Muscle layer of duodenum (tissue), 2 donors: ENCODE data around the gene DHODH.

Experiments
- H3K27ac ChIP-seq: one replicate; pipeline ENCODE4 v1.7.0; 2013; ENCODE audit warnings: mild to moderate bottlenecking, low read length
- H3K27me3 ChIP-seq: one replicate; pipeline ENCODE4 v1.7.0; 2013; ENCODE audit warnings: low read depth, mild to moderate bottlenecking, control low read depth, low read length
- H3K36me3 ChIP-seq, 2 donors: one replicate each; pipeline ENCODE4 v1.7.0; 2013; ENCODE audit warnings: low read length in 2 of 2, control low read depth in 1 of 2, mild to moderate bottlenecking in 1 of 2; ENCODE audit not compliant: insufficient read depth in 2 of 2, control insufficient read depth in 1 of 2
- H3K4me1 ChIP-seq, 2 donors: one replicate each; pipeline ENCODE4 v1.7.0; 2013; ENCODE audit warnings: low read length in 2 of 2, mild to moderate bottlenecking in 2 of 2, control low read depth in 1 of 2, moderate library complexity in 1 of 2; ENCODE audit not compliant: insufficient read depth in 2 of 2, control insufficient read depth in 1 of 2
- H3K4me3 ChIP-seq, 2 donors: one replicate each; pipeline ENCODE4 v1.7.0; 2013; ENCODE audit warnings: low read length in 2 of 2, low read depth in 1 of 2, mild to moderate bottlenecking in 1 of 2
- H3K9me3 ChIP-seq, 2 donors: one replicate each; pipeline ENCODE4 v1.7.0; 2013; ENCODE audit warnings: low read length in 2 of 2, control low read depth in 1 of 2, mild to moderate bottlenecking in 1 of 2; ENCODE audit not compliant: control insufficient read depth in 1 of 2
- donor health status: healthy.

DHODH gene

DNA sequence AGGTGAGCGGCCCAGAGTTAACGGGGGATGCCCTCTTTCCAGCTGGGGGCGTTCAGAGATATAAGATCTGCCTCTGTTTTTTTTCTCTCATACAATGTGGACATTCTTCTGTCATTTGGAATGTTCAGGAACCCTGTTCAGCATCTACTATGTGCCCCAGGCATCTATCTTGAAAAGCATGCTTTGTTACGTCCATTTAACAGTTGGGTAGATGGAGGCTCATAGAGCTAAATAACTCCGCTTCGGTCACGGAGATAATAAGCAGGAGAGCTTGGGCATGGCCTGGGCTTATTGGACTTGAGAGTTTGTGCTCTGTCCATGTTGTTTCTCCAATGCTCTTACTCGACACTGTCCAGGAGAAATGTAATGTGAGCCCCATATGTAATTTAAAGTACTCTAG is 6.1 kb downstream of the DHODH start:
- H3K27me3 ChIP-seq = no peaks in the 10 kb centered on the region
- H3K36me3 ChIP-seq = peaks cover 15 to 31% of the 10 kb centered on the region in 2 donors
- H3K27ac ChIP-seq = peak overlapping the region; percentile 1
- H3K4me3 ChIP-seq = no peak overlapping the region
- no peaks in the 10 kb centered on the region for H3K9me3 ChIP-seq
- no peaks in the 10 kb centered on the region for H3K4me1 ChIP-seq

- Histone ChIP-seq H3K4me1 (no peaks in the 10 kb centered on the region), H3K9me3 (no peaks in the 10 kb centered on the region), H3K27ac (no peak overlapping the region), H3K27me3 (no peaks in the 10 kb centered on the region), H3K4me3 (no peak overlapping the region), H3K36me3 (peaks cover 15 to 31% of the 10 kb centered on the region in 2 donors)
These were observed 6.6 kb downstream of the DHODH start for GRCh38 chr16:72015124-72015523.

DNA sequence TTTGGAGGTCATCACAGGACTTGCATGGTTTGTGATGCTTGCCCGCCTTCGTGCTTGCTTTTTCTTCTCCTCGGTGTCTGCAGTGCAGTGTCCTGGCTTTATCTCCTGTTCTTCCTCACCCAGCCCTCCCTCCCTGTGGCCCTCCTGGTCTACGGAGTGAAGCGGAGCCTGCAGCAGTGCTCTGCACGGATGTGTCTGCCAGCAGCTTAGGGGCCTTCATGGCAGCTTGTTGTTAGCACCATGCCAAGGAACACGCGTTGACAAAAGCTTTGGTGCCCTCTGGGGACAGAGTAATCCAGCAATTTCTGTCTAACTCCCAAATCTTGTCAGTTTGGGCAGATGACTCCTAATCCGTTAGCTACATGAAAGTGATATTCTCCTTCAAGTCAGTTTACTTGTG is 9.9 kb downstream of the DHODH start:
- Histone ChIP-seq H3K4me3 (no peak overlapping the region), H3K9me3 (no peaks in the 10 kb centered on the region), H3K27ac (no peak overlapping the region), H3K27me3 (no peaks in the 10 kb centered on the region), H3K4me1 (no peaks in the 10 kb centered on the region), H3K36me3 (peaks cover 22 to 44% of the 10 kb centered on the region in 2 donors)

- no peak overlapping the region for H3K27ac ChIP-seq
- H3K4me1 ChIP-seq = no peaks in the 10 kb centered on the region
- no peak overlapping the region for H3K4me3 ChIP-seq
- H3K36me3 ChIP-seq = peaks cover 21 to 59% of the 10 kb centered on the region in 2 donors
- no peaks in the 10 kb centered on the region for H3K9me3 ChIP-seq
- no peaks in the 10 kb centered on the region for H3K27me3 ChIP-seq
These were observed 12.5 kb downstream of the DHODH start for GRCh38 chr16:72021043-72021442.

DNA sequence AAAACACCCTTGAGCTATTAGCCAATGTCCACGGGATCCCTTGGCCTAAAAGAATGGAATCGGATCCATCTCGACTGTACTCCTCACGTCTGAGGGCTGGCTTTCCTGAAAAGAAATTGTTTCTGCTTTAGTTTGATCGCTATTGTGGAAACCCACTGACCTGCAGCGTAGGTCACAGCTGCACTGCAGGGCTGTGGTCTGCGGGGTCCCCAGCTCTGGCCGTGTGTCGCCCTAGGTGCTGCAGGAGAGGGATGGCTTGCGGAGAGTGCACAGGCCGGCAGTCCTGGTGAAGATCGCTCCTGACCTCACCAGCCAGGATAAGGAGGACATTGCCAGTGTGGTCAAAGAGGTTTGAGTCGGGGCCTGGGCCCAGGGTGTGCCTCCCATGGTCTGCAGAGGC is 13.6 kb downstream of the DHODH start:
- Histone ChIP-seq H3K27ac (no peak overlapping the region), H3K4me1 (no peaks in the 10 kb centered on the region), H3K4me3 (no peak overlapping the region), H3K27me3 (no peaks in the 10 kb centered on the region), H3K9me3 (no peaks in the 10 kb centered on the region), H3K36me3 (peaks cover 17 to 59% of the 10 kb centered on the region in 2 donors)

GRCh38 chr16:72023962-72024361 is 15.4 kb downstream of the DHODH start:
- no peak overlapping the region for H3K4me3 ChIP-seq
- H3K27ac ChIP-seq = no peak overlapping the region
- H3K27me3 ChIP-seq = no peaks in the 10 kb centered on the region
- no peaks in the 10 kb centered on the region for H3K9me3 ChIP-seq
- H3K36me3 ChIP-seq = peaks cover 7 to 65% of the 10 kb centered on the region in 2 donors
- no peaks in the 10 kb centered on the region for H3K4me1 ChIP-seq

GRCh38 chr16:72024862-72025382 is 16.4 kb downstream of the DHODH start:
- H3K36me3 ChIP-seq = peaks cover 0 to 65% of the 10 kb centered on the region in 2 donors
- H3K27me3 ChIP-seq = no peaks in the 10 kb centered on the region

DNA sequence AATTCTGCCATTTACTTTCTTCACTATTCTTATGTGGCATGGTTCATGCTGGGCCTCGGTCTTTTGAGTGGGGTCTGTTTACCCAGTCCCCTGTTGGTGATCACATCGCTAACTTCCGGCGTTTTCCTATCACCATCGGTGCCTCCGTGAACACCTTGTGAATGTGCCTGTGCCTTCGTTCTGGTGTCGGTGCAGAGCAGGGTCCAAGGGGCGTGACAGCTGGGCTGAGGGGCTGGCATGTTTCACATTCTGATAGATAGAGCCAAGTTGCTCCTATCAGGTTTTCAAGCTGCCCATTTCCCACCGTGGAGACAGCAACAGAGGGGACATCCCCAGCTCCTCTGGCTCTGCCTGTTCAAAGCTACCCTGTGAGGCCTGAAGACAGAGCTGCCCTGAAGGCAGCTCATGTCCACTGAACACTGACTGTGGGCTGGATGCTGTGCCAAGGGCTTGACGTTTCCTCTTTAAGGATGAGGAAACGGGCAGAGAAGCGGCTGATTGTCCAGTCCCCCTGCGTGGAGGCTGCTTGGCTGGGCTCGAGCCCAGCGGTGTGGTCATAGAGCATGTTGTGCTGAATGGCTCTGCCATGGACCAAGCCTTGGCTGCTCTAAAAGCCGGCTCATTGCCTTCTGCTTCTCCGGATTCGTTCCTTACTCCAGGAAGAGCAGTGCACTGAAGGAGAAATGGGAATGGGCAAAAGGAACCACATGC is 17.0 kb downstream of the DHODH start:
- Histone ChIP-seq H3K36me3 (peaks cover 0 to 63% of the 10 kb centered on the region in 2 donors), H3K27ac (no peak overlapping the region), H3K4me1 (no peaks in the 10 kb centered on the region)

More at GRCh38 chr16:72024862-72025382, 16.4 kb downstream of the DHODH start:
- no peak overlapping the region for H3K4me3 ChIP-seq
- no peaks in the 10 kb centered on the region for H3K4me1 ChIP-seq
- H3K9me3 ChIP-seq = no peaks in the 10 kb centered on the region
- H3K27ac ChIP-seq = no peak overlapping the region

GRCh38 chr16:72027669-72028378 is 19.3 kb downstream of the DHODH start:
- H3K4me3 ChIP-seq = no peak overlapping the region
- peaks cover 0 to 42% of the 10 kb centered on the region in 2 donors for H3K36me3 ChIP-seq
- no peak overlapping the region for H3K27ac ChIP-seq
- H3K4me1 ChIP-seq = no peaks in the 10 kb centered on the region
- no peaks in the 10 kb centered on the region for H3K27me3 ChIP-seq
- no peaks in the 10 kb centered on the region for H3K9me3 ChIP-seq

More for the DNA sequence above, 17.0 kb downstream of the DHODH start:
- H3K9me3 ChIP-seq = no peaks in the 10 kb centered on the region
- H3K4me3 ChIP-seq = no peak overlapping the region
- no peaks in the 10 kb centered on the region for H3K27me3 ChIP-seq

- H3K4me3 ChIP-seq = no peak overlapping the region
- no peaks in the 10 kb centered on the region for H3K27me3 ChIP-seq
- no peaks in the 10 kb centered on the region for H3K9me3 ChIP-seq
- H3K27ac ChIP-seq = no peak overlapping the region
- H3K36me3 ChIP-seq = peaks cover 0 to 27% of the 10 kb centered on the region in 2 donors
- H3K4me1 ChIP-seq = no peaks in the 10 kb centered on the region
These were observed 21.2 kb downstream of the DHODH start for GRCh38 chr16:72029567-72030271.

DNA sequence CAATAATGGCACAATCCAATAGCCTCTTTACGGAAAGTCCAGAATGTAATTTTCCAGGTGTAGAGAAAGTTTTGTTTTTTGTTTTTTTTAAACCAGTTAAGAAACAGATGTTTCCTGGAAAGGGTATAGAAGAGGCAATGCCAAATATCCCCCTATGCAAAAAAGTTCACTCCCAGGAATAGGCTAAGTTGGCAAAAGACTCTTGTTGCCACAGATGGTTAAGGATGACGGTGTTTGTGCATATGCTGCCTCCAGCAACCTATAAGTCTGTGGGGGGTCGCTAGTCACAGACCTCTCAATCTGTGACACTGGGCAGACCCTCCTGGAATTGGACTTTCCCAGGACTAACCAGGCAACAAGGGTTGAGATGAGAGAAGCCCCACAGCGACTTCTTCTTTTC is 24.9 kb downstream of the DHODH start:
- Histone ChIP-seq H3K4me1 (no peaks in the 10 kb centered on the region), H3K27me3 (no peaks in the 10 kb centered on the region), H3K36me3 (peaks cover 0 to 2% of the 10 kb centered on the region in 2 donors), H3K4me3 (no peak overlapping the region), H3K9me3 (no peaks in the 10 kb centered on the region), H3K27ac (no peak overlapping the region)
